HG03097 (cell line): ENCODE measurements around the gene NT5C3A.

Experiments
- ATAC-seq: cut with Tn5 transposase; IDR thresholded peaks from one replicate; pipeline ENCODE4 v1.9.1; 2021; ENCODE audit not compliant: unreplicated experiment, low FRiP score

The NT5C3A gene

GRCh38 chr7:33076737-33077136 lies 14.2 kb upstream of the NT5C3A start:
- peak; percentile 70 for ATAC-seq

GRCh38 chr7:33075818-33076518 lies 13.4 kb upstream of the NT5C3A start:
- no peak for ATAC-seq

GRCh38 chr7:33073243-33073642 lies 10.7 kb upstream of the NT5C3A start:
- no peak for ATAC-seq

DNA sequence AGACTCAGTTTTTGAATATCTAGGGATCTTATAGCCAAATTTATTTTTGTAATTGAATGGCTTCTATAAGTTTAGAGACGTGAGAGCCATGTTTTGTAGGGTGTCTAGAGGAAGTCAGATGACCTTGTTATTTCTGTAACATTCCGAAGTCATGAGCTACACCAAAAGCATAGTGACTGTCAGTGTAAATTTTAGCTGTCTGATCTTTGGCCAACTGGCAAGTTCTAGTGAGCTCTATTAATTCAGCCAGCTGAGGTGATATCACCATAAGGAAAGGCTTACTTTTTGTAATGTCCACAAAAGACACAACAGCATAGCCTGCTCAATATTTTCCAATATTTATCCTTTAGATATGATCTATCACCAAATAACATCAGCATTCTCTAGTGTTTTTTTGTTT lies 9.9 kb upstream of the NT5C3A start:
- ATAC-seq: no peak

DNA sequence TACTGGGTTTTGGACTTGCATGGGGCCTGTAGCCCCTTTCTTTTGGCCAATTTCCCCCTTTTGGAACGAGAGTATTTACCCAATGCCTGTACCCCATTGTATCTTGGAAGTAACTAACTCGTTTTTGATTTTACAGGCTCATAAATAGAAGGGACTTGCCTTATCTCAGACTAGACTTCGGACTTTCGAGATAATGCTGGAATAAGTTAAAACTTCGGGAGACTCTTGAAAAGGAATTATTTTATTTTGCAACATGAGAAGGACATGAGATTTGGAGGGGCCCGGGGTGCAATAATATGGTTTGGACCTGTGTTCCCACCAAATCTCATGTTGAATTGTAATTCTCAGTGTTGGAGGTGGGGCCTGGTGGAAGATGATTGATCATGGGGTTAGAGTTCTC lies 8.3 kb upstream of the NT5C3A start:
- no peak for ATAC-seq

DNA sequence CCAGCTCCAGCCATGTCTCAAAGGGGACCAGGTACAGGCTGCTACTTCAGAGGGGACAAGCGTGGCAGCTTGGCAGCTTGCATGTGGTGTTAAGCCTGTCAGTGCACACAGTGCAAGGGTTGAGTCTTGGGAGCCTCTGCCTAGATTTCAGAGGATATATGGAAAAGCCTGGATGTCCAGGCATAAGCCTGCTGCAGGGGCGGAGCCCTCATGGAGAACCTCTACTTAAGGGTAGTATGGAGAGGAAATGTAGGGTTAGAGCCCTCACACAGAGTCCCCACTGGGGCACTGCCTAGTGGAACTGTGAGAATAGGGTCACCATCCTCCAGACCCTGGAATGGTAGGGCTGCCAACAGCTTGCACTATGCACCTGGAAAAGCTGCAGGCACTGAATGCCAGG lies 7.7 kb upstream of the NT5C3A start:
- ATAC-seq: no peak

- ATAC-seq: no peak
Measured at GRCh38 chr7:33067921-33068320, 5.3 kb upstream of the NT5C3A start.

DNA sequence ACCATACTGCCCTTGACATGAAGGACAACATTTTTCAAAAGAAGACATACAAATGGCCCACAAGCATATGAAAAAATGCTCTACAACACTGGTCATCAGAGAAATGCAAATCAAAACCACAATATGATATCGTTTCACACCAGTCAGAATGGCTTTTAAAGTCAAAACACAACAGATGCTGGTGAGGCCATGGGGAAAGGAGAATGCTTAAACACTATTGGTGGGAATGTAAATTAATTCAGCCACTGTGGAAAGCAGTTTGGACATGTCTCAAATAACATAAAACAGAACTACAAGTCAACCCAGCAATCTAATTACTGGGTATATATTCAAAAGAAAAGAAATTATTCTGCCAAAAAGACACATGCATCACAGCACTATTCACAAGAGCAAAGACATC lies 4.2 kb upstream of the NT5C3A start:
- ATAC-seq: no peak

GRCh38 chr7:33065981-33066380 lies 3.4 kb upstream of the NT5C3A start:
- no peak for ATAC-seq

GRCh38 chr7:33062782-33063443 lies 337 bp upstream of the NT5C3A start:
- ATAC-seq: peak; percentile 97

DNA sequence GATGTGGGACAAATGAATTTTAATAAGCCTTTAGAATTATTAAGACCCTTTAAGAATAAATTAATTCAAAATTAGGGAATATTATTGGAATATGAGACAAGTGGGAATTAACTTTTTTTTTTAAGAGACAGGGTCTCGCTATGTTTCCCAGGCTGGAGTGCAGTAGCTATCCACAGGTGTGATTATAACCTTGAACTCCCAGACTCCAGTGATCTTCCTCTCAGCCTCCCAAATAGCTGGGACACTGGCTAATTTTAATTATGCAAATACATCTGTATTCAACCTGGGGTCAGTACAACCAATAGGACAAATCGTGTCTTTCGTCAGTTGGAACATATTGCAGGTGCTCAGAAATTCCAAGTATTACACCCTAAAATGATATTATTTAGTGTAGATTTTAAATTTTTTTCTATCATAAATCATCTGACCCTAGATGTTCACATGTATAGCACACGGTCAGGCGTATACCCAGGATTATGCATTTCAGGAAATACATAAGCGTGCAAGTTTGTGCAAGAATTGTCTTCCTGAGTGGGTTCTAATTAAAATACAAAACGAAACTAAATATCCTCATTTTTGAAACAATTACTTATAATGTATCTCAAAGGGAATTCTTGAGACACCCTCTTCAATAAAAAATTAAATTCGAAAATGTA lies 1.2 kb downstream of the NT5C3A start:
- no peak for ATAC-seq

- ATAC-seq: no peak
Measured at GRCh38 chr7:33059635-33060034, 2.9 kb downstream of the NT5C3A start.

DNA sequence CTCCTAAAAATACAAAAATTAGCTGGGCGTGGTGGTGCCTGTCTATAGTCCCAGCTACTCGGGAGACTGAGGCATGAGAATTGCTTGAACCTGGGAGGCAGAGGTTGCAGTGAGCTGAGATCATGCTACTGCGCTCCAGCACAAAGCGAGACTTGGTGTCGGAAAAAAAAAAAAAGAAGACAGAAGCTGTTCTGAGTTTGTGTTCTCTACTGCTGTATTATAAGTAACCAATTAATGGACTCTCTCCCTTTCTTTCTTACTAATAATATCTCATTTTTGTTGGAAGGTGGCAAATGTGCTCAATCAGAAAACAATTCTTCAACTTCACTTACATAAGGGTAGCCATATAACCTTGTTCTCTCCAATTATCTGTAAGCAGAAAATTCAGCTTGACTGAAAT lies 7.4 kb downstream of the NT5C3A start:
- ATAC-seq: no peak

DNA sequence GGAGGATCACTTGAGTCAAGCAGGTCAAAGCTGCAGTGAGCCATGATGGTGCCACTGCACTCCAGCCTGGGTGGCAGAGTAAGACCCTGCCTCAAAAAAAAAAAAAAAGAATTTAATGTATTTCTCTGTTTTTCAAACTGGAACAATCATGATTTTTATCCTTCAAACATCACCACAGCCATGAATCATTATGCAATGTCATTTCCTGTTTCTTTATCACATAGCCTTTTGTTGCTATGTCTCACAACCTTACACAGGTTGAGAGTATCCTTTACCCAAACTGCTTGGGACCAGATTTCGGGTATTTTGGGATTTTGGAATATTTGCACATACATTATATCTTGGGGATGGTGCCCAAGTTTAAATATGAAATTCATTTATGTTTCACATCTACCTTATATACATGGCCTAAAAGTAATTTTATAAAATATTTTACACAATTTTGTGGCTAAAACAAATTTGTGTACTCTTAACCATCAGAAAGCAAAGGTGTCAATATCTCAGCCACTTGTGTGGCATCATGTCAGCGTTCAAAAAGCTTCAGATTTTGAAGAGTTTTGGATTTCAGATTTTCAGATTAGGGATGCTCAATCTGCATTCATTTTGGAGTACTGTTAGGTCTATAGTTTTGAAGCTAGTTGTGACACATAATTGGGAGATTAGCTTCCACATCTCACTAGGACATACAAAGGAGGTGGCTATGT lies 8.2 kb downstream of the NT5C3A start:
- ATAC-seq: no peak

DNA sequence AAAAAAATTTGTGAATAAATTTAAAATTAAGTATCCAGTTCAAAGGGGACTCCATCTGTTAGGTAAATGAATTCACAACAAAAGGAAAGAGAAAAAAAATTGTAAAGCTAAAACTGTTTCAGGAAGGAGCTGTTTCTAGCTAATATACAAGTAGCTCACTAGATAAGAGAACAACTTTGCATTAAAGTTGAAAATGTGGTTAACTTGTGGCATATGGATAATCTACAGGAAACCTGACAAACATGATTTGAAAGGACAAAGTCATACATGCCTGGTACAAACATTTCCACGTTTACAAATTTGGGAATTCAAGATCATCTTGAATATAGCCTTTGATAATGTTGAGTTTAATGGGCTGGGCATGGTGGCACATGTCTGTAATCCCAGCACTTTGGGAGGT lies 8.9 kb downstream of the NT5C3A start:
- ATAC-seq: no peak

GRCh38 chr7:33050535-33051318 lies 11.8 kb downstream of the NT5C3A start:
- no peak for ATAC-seq

- ATAC-seq: no peak
Measured at GRCh38 chr7:33048704-33049103, 13.9 kb downstream of the NT5C3A start.

GRCh38 chr7:33048257-33048656 lies 14.3 kb downstream of the NT5C3A start:
- no peak for ATAC-seq

GRCh38 chr7:33044986-33045385 lies 17.6 kb downstream of the NT5C3A start:
- no peak for ATAC-seq

DNA sequence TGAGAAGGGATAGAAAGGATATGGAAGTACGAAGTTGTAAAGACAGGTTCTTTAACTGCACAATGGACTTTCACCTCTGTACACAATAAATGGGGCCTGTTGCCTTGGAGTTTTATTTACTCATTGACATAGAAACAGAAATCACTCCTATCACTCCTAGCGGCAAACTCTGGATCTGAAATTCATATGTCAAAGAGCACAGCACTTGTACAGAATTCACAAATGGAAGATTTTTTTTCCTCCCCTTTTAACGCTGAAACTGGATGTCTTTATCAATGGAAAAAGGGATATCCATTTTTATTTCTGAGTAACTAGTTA lies 18.2 kb downstream of the NT5C3A start:
- ATAC-seq: no peak
